ENCODE data around the gene APIP. TPM values are rescaled to one million over a fixed set of nuclear protein-coding genes. Genes with fewer than 3 reads are reported as not detected.
A peak's percentile ranks its signal among the peaks of the same experiment; 100 is the strongest.
"Not testable (repeated sequence)": the region's sequence is repeated elsewhere in the genome, so short reads cannot be mapped to it uniquely, and the experiment has no call there.

Gene APIP
- total RNA-seq, 2 experiments from 2014 or later = 23.9 to 30.0 TPM

DNA sequence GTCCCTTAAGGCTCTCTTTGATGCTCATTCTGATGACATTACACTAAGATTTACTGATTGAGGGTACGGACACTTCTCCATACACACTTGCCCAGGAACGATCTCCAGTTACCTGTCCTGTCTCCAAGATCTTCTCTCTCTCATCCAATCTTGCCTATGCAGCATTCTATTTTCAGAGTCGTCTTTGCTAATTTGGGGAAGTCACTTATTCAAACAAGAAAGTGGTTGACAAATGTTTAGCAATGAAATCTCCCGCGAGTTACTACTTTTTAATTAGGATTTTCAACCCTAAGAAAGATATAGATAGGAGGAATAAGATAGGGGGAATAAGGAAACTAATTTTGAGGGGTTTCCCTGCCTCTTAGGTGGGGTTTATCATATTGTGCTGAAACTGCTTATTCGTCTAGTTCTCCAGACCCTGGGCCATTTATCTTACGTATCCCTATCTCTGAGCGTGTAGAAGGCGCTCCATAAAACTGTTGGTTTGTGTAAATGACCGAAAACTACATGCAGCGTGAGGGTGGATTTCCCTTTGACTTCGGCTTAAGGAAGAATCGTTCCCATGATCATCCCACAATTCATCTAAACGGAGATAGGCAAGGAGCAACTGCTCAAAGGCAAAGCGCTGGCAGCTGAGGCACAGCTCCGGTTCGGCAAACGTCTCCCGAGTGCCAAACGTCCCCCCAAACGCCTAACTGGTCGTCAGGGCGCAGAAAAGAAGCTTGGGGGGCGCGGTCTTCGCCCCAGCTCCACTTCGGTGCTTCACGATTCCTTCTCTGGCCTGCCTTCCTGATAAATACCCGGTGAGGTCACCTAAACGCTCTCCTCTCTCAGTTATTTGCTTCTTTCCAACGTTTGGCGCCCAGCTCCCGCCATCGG is 804 bp downstream of the APIP start:
- H3K9me3 Mint-ChIP-seq (ENCODE audit: low read depth) = peaks cover 5% of the 10 kb centered on the region
- peak overlapping the region; percentile 83 for H3K4me3 Mint-ChIP-seq
- ATAC-seq = peak; percentile 5
- peak overlapping the region; percentile 84 for H3K27ac Mint-ChIP-seq
- DNase-seq = no peak
- H3K36me3 Mint-ChIP-seq = peaks cover 14% of the 10 kb centered on the region
- peaks cover 27% of the 10 kb centered on the region for H3K4me1 Mint-ChIP-seq
- no peaks in the 10 kb centered on the region for H3K27me3 Mint-ChIP-seq
- CTCF ChIA-PET = interaction anchor here (0.6 to 3.6 kb wide), 9 partner anchors 8 to 1178 kb away, joined by 3 to 22 read pairs (median 3); no protein-coding TSS in a partner anchor

DNA sequence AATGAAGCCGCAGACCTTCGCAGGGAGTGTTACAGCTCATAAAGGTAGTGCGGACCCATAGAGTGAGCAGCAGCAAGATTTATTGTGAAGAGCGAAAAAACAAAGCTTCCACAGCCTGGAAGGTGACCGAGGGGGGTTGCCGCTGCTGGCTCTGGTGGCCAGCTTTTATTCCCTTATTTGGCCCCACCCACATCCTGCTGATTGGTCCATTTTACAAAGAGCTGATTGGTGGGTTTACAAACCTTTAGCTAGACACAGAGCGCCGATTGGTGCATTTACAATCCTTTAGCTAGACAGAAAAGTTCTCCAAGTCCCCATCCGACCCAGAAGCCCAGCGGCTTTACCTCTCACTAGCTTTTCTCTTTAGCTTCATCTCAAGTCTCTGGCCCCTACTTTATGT is 2.6 kb downstream of the APIP start:
- ATAC-seq; H3K9me3 Mint-ChIP-seq (ENCODE audit: low read depth); H3K27ac Mint-ChIP-seq; H3K27me3 Mint-ChIP-seq; CTCF ChIA-PET; DNase-seq; H3K4me3 Mint-ChIP-seq: not testable (repeated sequence)
- peaks cover 14% of the 10 kb centered on the region for H3K36me3 Mint-ChIP-seq
- peaks cover 25% of the 10 kb centered on the region for H3K4me1 Mint-ChIP-seq

GRCh38 chr11:34911676-34912075 is 4.5 kb downstream of the APIP start:
- no peak overlapping the region for H3K27ac Mint-ChIP-seq
- no peak overlapping the region for H3K4me3 Mint-ChIP-seq
- H3K36me3 Mint-ChIP-seq = peaks cover 15% of the 10 kb centered on the region
- H3K4me1 Mint-ChIP-seq = peaks cover 10% of the 10 kb centered on the region
- DNase-seq = no peak
- CTCF ChIA-PET = no interaction called here
- no peaks in the 10 kb centered on the region for H3K27me3 Mint-ChIP-seq
- peaks cover 5% of the 10 kb centered on the region for H3K9me3 Mint-ChIP-seq (ENCODE audit: low read depth)
- ATAC-seq = no peak

GRCh38 chr11:34910817-34911216 is 5.4 kb downstream of the APIP start:
- no peak for DNase-seq
- CTCF ChIA-PET = no interaction called here

DNA sequence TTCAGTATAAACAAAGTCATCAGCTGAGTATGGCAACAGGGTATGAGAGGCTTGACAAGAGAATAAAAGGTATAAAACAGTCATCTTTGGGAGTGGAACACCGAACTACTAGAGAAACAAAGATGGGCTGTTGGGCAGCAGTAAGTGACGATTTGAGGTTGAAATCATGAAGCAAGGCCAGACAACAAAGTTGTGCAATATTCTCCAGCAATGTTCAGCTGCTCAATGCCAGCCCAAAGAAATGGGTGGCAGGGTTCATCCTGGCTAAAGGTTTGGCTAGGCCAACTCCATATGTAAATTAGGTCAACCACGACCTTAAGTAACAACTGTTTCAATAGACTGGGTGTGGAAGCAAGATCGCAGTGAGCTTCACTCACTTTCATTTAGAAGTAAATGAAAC is 6.2 kb downstream of the APIP start:
- ATAC-seq (no peak), DNase-seq (no peak)
- Mint-ChIP-seq H3K4me1 (peaks cover 4% of the 10 kb centered on the region), H3K4me3 (no peak overlapping the region), H3K36me3 (peaks cover 15% of the 10 kb centered on the region), H3K27me3 (no peaks in the 10 kb centered on the region), H3K9me3 (ENCODE audit: low read depth) (peaks cover 5% of the 10 kb centered on the region), H3K27ac (no peak overlapping the region)
- CTCF ChIA-PET = interaction anchor here (1.6 kb wide), 1 partner anchor 323 kb away, joined by 5 read pairs; no protein-coding TSS in a partner anchor

More at GRCh38 chr11:34910817-34911216, 5.4 kb downstream of the APIP start:
- H3K4me1 Mint-ChIP-seq = peaks cover 10% of the 10 kb centered on the region
- no peak for ATAC-seq
- H3K27me3 Mint-ChIP-seq = no peaks in the 10 kb centered on the region
- peaks cover 15% of the 10 kb centered on the region for H3K36me3 Mint-ChIP-seq
- no peak overlapping the region for H3K4me3 Mint-ChIP-seq
- H3K27ac Mint-ChIP-seq = no peak overlapping the region
- peaks cover 5% of the 10 kb centered on the region for H3K9me3 Mint-ChIP-seq (ENCODE audit: low read depth)

GRCh38 chr11:34909415-34909814 is 6.8 kb downstream of the APIP start:
- DNase-seq (no peak), ATAC-seq (no peak)
- H3K27me3 Mint-ChIP-seq = no peaks in the 10 kb centered on the region
- peaks cover 15% of the 10 kb centered on the region for H3K36me3 Mint-ChIP-seq
- H3K4me3 Mint-ChIP-seq = no peak overlapping the region
- CTCF ChIA-PET = interaction anchor here (1.6 kb wide), 1 partner anchor 322 kb away, joined by 5 read pairs; no protein-coding TSS in a partner anchor
- H3K4me1 Mint-ChIP-seq = peaks cover 4% of the 10 kb centered on the region
- peaks cover 5% of the 10 kb centered on the region for H3K9me3 Mint-ChIP-seq (ENCODE audit: low read depth)
- no peak overlapping the region for H3K27ac Mint-ChIP-seq

DNA sequence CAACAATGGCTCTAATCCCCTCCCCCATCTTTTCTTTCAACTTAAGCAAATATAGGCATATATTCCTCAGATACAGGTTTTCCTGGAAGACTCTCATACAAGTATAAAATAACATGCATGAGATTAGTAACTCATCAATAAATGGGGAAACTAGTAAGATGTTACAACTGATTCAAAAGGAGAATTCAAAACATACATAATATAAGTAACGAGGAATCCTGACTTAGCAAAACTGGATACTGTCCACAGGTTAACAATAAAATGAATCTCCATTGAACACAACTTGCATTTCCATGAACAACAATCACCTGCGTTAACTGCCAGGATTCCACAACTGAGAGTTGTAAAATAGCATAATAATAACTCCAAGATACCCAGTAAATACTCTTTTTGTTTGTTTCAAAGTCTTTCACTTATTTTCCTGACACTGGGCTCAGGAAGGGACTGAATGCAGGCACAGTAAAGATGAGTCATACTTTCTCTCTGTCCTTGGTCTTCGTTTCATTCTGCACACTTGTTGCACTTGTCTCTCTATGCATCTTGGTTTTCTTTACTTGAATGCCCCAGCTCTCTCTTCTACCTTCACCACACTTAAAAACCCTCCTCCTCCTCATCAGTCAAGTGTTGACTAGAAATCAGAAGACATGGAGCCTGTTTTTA is 8.1 kb downstream of the APIP start:
- CTCF ChIA-PET = interaction anchor here (0.5 kb wide), 1 partner anchor 17 kb away, joined by 3 read pairs; no protein-coding TSS in a partner anchor
- Mint-ChIP-seq H3K27me3 (no peaks in the 10 kb centered on the region), H3K36me3 (peaks cover 8% of the 10 kb centered on the region), H3K4me1 (no peaks in the 10 kb centered on the region), H3K9me3 (ENCODE audit: low read depth) (peaks cover 5% of the 10 kb centered on the region), H3K4me3 (no peak overlapping the region), H3K27ac (no peak overlapping the region)
- DNase-seq (no peak), ATAC-seq (no peak)

GRCh38 chr11:34905666-34906065 is 10.5 kb downstream of the APIP start:
- CTCF ChIA-PET = no interaction called here
- Mint-ChIP-seq H3K27me3 (no peaks in the 10 kb centered on the region), H3K4me3 (no peak overlapping the region), H3K27ac (no peak overlapping the region), H3K4me1 (no peaks in the 10 kb centered on the region), H3K36me3 (peaks cover 10% of the 10 kb centered on the region), H3K9me3 (ENCODE audit: low read depth) (peaks cover 5% of the 10 kb centered on the region)
- ATAC-seq (no peak), DNase-seq (no peak)

- CTCF ChIA-PET = no interaction called here
Observed at GRCh38 chr11:34904421-34904955, 11.7 kb downstream of the APIP start.

GRCh38 chr11:34899633-34900016 is 16.6 kb downstream of the APIP start:
- H3K4me1 Mint-ChIP-seq = no peaks in the 10 kb centered on the region
- peaks cover 38% of the 10 kb centered on the region for H3K36me3 Mint-ChIP-seq
- CTCF ChIA-PET = interaction anchor here (1.5 kb wide), 1 partner anchor 406 kb away, joined by 3 read pairs; no protein-coding TSS in a partner anchor
- no peak for ATAC-seq
- no peak for DNase-seq
- peaks cover 27% of the 10 kb centered on the region for H3K9me3 Mint-ChIP-seq (ENCODE audit: low read depth)
- H3K27me3 Mint-ChIP-seq = no peaks in the 10 kb centered on the region
- no peak overlapping the region for H3K27ac Mint-ChIP-seq
- H3K4me3 Mint-ChIP-seq = no peak overlapping the region

More at GRCh38 chr11:34904421-34904955, 11.7 kb downstream of the APIP start:
- Mint-ChIP-seq H3K9me3 (ENCODE audit: low read depth) (peaks cover 16% of the 10 kb centered on the region), H3K36me3 (peaks cover 21% of the 10 kb centered on the region), H3K4me3 (no peak overlapping the region), H3K4me1 (no peaks in the 10 kb centered on the region), H3K27ac (no peak overlapping the region), H3K27me3 (no peaks in the 10 kb centered on the region)
- DNase-seq (no peak), ATAC-seq (no peak)

GRCh38 chr11:34898474-34898873 is 17.7 kb downstream of the APIP start:
- peaks cover 26% of the 10 kb centered on the region for H3K9me3 Mint-ChIP-seq (ENCODE audit: low read depth)
- H3K27me3 Mint-ChIP-seq = no peaks in the 10 kb centered on the region
- H3K36me3 Mint-ChIP-seq = peaks cover 38% of the 10 kb centered on the region
- no peaks in the 10 kb centered on the region for H3K4me1 Mint-ChIP-seq
- no peak overlapping the region for H3K27ac Mint-ChIP-seq
- H3K4me3 Mint-ChIP-seq = no peak overlapping the region
- DNase-seq (no peak), ATAC-seq (no peak)
- CTCF ChIA-PET = interaction anchor here (0.7 to 1.3 kb wide), 4 partner anchors 17 to 725 kb away, joined by 3 to 5 read pairs (median 3); no protein-coding TSS in a partner anchor

DNA sequence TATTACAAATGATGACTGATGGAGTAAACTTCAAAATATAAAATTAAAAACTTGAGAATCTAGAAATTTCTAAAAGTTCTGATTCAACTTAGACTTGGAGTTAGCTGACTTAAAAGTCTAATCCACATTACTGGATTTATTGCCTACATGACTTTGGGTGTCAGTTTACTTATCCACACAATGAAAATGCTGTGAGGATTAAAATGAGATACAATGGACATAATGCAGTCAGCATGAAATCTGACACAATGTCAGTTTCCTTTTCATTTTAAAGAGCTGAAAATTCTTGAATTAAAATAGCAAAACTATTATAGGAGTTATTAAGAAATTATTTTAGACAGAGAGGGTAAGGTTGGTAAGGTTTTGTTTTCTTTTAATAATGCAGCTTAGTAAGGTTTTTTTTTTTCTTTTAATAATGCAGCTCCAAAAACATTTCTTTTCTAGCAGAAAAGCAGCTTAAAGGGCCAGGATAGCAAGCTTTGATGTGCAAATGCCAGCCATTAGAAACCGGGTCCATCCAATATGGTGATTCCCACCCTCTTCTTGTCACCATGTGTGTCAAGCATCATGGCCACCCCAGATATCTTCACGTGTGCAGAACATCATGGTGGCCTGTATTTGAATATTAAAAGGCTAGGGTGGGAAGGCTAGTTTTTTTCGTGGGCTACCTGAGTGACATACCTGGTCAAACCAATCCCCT is 18.9 kb downstream of the APIP start:
- no peak for ATAC-seq
- H3K9me3 Mint-ChIP-seq (ENCODE audit: low read depth) = peaks cover 22% of the 10 kb centered on the region
- peaks cover 33% of the 10 kb centered on the region for H3K36me3 Mint-ChIP-seq
- DNase-seq = no peak
- no peak overlapping the region for H3K4me3 Mint-ChIP-seq
- no peaks in the 10 kb centered on the region for H3K27me3 Mint-ChIP-seq
- H3K27ac Mint-ChIP-seq = no peak overlapping the region
- H3K4me1 Mint-ChIP-seq = no peaks in the 10 kb centered on the region
- CTCF ChIA-PET = interaction anchor here (1.0 to 1.9 kb wide), 5 partner anchors 10 to 385 kb away, joined by 3 to 10 read pairs (median 3); no protein-coding TSS in a partner anchor

DNA sequence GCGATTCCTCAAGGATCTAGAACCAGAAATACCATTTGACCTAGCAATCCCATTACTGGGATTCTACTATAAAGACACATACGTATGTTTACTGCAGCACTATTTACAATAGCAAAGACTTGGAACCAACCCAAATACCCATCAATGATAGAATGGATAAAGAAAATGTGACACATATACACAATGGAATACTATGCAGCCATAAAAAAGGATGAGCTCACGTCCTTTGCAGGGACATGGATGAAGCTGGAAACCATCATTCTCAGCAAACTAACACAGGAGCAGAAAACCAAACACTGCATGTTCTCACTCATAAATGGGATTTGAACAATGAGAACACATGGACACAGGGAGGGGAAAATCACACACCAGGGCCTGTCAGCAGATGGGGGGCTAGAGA is 20.0 kb downstream of the APIP start:
- not testable (repeated sequence) for H3K4me3 Mint-ChIP-seq, H3K27me3 Mint-ChIP-seq, DNase-seq, H3K4me1 Mint-ChIP-seq, ATAC-seq, H3K27ac Mint-ChIP-seq
- H3K36me3 Mint-ChIP-seq = peaks cover 31% of the 10 kb centered on the region
- CTCF ChIA-PET = interaction anchor here (1.2 to 1.9 kb wide), 2 partner anchors 11 to 310 kb away, joined by 3 to 10 read pairs; no protein-coding TSS in a partner anchor
- H3K9me3 Mint-ChIP-seq (ENCODE audit: low read depth) = peaks cover 22% of the 10 kb centered on the region

All from activated CD8-positive, alpha-beta memory T cell treated with anti-CD3 and anti-CD28 coated beads, Interleukin-2, amount 10 ng/mL, durations not matched to agents 7 days and 5 days (primary cell).